Tibial nerve (tissue), 4 donors: ENCODE measurements around the gene ELMOD3.

ENCODE experiments used
- CTCF ChIP-seq, 5 experiments: fragments of 200-600 bp in 3 of 5; fragments of 450-650 bp in 2 of 5; sonication (generic) in 3 of 5; IDR thresholded peaks; one replicate each; pipeline ENCODE4 v1.5.1; 2016 to 2019; ENCODE audit warnings: antibody characterized with exemption in 5 of 5, mild to moderate bottlenecking in 3 of 5, moderate library complexity in 2 of 5
- EP300 ChIP-seq, 2 donors: sonication (generic); formaldehyde crosslinking; IDR thresholded peaks; one replicate each; pipeline ENCODE4 v1.6.1; 2017; ENCODE audit warnings: antibody characterized with exemption in 2 of 2, mild to moderate bottlenecking in 1 of 2
- POLR2A ChIP-seq, 2 donors: fragments of 450-650 bp; IDR thresholded peaks; one replicate each; pipeline ENCODE4 v1.6.1; 2017; ENCODE audit warnings: antibody characterized with exemption in 2 of 2, mild to moderate bottlenecking in 2 of 2, moderate library complexity in 2 of 2

GRCh38 chr2:85380048-85380447 lies 25.5 kb downstream of the ELMOD3 start:
- TF ChIP-seq CTCF (IDR thresholded peaks at IDR 0.05) (no peak), POLR2A (IDR thresholded peaks at IDR 0.05) (no peak), EP300 (IDR thresholded peaks at IDR 0.05) (no peak)
